GM18909 (cell line): ENCODE data around the gene EXOSC2.
"Not testable (repeated sequence)": the region's sequence is repeated elsewhere in the genome, so short reads cannot be mapped to it uniquely, and the experiment has no call there.

Source experiments
- ATAC-seq: cut with Tn5 transposase; IDR thresholded peaks from one replicate; pipeline ENCODE4 v1.9.1; 2021; ENCODE audit warnings: mild to moderate bottlenecking; ENCODE audit not compliant: unreplicated experiment, poor library complexity

Gene EXOSC2

GRCh38 chr9:130666393-130667119 is 27.0 kb upstream of the EXOSC2 start:
- ATAC-seq = no peak

- no peak for ATAC-seq
Observed at GRCh38 chr9:130667120-130667435, 26.5 kb upstream of the EXOSC2 start.

GRCh38 chr9:130668196-130668595 is 25.4 kb upstream of the EXOSC2 start:
- no peak for ATAC-seq

- no peak for ATAC-seq
Observed at GRCh38 chr9:130668659-130669058, 24.9 kb upstream of the EXOSC2 start.

GRCh38 chr9:130669965-130670364 is 23.6 kb upstream of the EXOSC2 start:
- no peak for ATAC-seq

- no peak for ATAC-seq
Observed at GRCh38 chr9:130670644-130671043, 22.9 kb upstream of the EXOSC2 start.

GRCh38 chr9:130672466-130672865 is 21.1 kb upstream of the EXOSC2 start:
- ATAC-seq = no peak

- ATAC-seq = no peak
Observed at GRCh38 chr9:130672933-130673615, 20.5 kb upstream of the EXOSC2 start.

- ATAC-seq = no peak
Observed at GRCh38 chr9:130675396-130675795, 18.2 kb upstream of the EXOSC2 start.

GRCh38 chr9:130677252-130677651 is 16.3 kb upstream of the EXOSC2 start:
- ATAC-seq = no peak

GRCh38 chr9:130680836-130681768 is 12.5 kb upstream of the EXOSC2 start:
- no peak for ATAC-seq

GRCh38 chr9:130681769-130682420 is 11.7 kb upstream of the EXOSC2 start:
- ATAC-seq = no peak

GRCh38 chr9:130682421-130683121 is 11.0 kb upstream of the EXOSC2 start:
- no peak for ATAC-seq

GRCh38 chr9:130685104-130685503 is 8.5 kb upstream of the EXOSC2 start:
- ATAC-seq = no peak

- ATAC-seq = not testable (repeated sequence)
Observed at GRCh38 chr9:130685945-130686344, 7.6 kb upstream of the EXOSC2 start.

- no peak for ATAC-seq
Observed at GRCh38 chr9:130687615-130688014, 6.0 kb upstream of the EXOSC2 start.

- no peak for ATAC-seq
Observed at GRCh38 chr9:130688072-130688471, 5.5 kb upstream of the EXOSC2 start.

GRCh38 chr9:130689572-130689936 is 4.0 kb upstream of the EXOSC2 start:
- no peak for ATAC-seq

- no peak for ATAC-seq
Observed at GRCh38 chr9:130689937-130690700, 3.5 kb upstream of the EXOSC2 start.
